Measurements from ENCODE around the gene LGALS7.

DNA sequence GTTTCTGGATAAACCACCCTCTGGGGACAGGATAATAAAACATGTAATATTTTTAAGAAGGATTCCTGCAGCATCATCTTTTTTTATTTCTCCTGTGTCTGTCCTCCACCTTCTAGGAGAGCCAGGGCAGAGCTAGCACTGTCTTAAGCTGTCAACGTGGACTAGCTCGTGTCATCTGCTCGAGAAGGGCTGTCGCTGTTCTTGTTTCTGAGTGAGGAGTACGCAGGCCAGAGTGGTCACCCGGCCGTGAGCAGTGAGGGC, 42.9 kb downstream of the LGALS7 start:
- TF ChIP-seq, protein P1, sequence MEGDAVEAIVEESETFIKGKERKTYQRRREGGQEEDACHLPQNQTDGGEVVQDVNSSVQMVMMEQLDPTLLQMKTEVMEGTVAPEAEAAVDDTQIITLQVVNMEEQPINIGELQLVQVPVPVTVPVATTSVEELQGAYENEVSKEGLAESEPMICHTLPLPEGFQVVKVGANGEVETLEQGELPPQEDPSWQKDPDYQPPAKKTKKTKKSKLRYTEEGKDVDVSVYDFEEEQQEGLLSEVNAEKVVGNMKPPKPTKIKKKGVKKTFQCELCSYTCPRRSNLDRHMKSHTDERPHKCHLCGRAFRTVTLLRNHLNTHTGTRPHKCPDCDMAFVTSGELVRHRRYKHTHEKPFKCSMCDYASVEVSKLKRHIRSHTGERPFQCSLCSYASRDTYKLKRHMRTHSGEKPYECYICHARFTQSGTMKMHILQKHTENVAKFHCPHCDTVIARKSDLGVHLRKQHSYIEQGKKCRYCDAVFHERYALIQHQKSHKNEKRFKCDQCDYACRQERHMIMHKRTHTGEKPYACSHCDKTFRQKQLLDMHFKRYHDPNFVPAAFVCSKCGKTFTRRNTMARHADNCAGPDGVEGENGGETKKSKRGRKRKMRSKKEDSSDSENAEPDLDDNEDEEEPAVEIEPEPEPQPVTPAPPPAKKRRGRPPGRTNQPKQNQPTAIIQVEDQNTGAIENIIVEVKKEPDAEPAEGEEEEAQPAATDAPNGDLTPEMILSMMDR (IDR thresholded peaks at IDR 0.05): no peak
- TF ChIP-seq POLR2A (IDR thresholded peaks at IDR 0.05) (no peak), EP300 (IDR thresholded peaks at IDR 0.05) (no peak)

All from tibial nerve (tissue), 4 donors.